IMR-90 (cell line): ENCODE results near the gene ZNF195. TPM values are rescaled to one million over a fixed set of nuclear protein-coding genes. Genes with fewer than 3 reads are reported as not detected.
A peak's percentile ranks its signal among the peaks of the same experiment; 100 is the strongest.

ENCODE experiments used
- ATAC-seq: fragments of 200-7000 bp; cut with Tn5 transposase; 2 replicates; pipeline ENCODE4 v1.9.1; 2020; ENCODE audit warnings: low read depth, mild to moderate bottlenecking, moderate library complexity
- BruUV-seq: library from RNA; stranded (reverse); fragments of 400-500 nt; replicated peaks from 2 replicates; lab custom pipeline; 2021; lab: Mats Ljungman, UMichigan
- CTCF ChIA-PET: fragments of 300-600 bp; formaldehyde crosslinking; extraction: SDS; loops from one replicate; lab custom pipeline; 2021; ENCODE audit warnings: antibody characterized with exemption; lab: Yijun Ruan, JAX
- POLR2A ChIA-PET: fragments of 300-600 bp; sonication (Branson Sonifier 250); formaldehyde crosslinking; loops from one replicate; lab custom pipeline; 2022; ENCODE audit warnings: antibody characterized with exemption; ENCODE audit not compliant: unreplicated experiment; lab: Charles Lee
- DNase-seq: peaks from one replicate; pipeline ENCODE4 v3.0.0; 2013
- H2AFZ ChIP-seq: replicated peaks from 2 replicates; pipeline ENCODE3; 2013; ENCODE audit warnings: low read length, mild to moderate bottlenecking; ENCODE audit not compliant: poor library complexity
- H2AK5ac ChIP-seq: 2 replicates; pipeline ENCODE4 v1.6.1; 2013; ENCODE audit warnings: low read depth, low read length, inconsistent platforms
- H2AK9ac ChIP-seq: replicated peaks from 2 replicates; pipeline ENCODE3; 2013; ENCODE audit warnings: mild to moderate bottlenecking, low read depth, low read length, moderate library complexity; ENCODE audit not compliant: poor library complexity
- H2BK120ac ChIP-seq: 2 replicates; pipeline ENCODE4 v1.6.1; 2013; ENCODE audit warnings: low read depth, low read length, inconsistent platforms
- H2BK15ac ChIP-seq: 3 replicates; pipeline ENCODE4 v1.6.1; 2013; ENCODE audit warnings: low read depth, low read length, inconsistent platforms
- H2BK20ac ChIP-seq: 2 replicates; pipeline ENCODE4 v1.6.1; 2013; ENCODE audit warnings: low read depth, mild to moderate bottlenecking, inconsistent platforms, low read length, moderate library complexity
- H2BK5ac ChIP-seq: 2 replicates; pipeline ENCODE4 v1.6.1; 2013; ENCODE audit warnings: mild to moderate bottlenecking, low read depth, low read length, inconsistent platforms; ENCODE audit not compliant: poor library complexity, severe bottlenecking
- H3K14ac ChIP-seq: replicated peaks from 2 replicates; pipeline ENCODE4 v1.6.1; 2013; ENCODE audit warnings: low read depth, low read length, inconsistent platforms
- H3K18ac ChIP-seq: 2 replicates; pipeline ENCODE4 v1.6.1; 2013; ENCODE audit warnings: low read depth, low read length, control low read depth
- H3K23ac ChIP-seq: 2 replicates; pipeline ENCODE4 v1.6.1; 2013; ENCODE audit warnings: low read depth, low read length, inconsistent platforms
- H3K27ac ChIP-seq: 2 replicates; pipeline ENCODE4 v1.5.1; 2013; ENCODE audit warnings: mild to moderate bottlenecking, control low read depth, low read length; ENCODE audit not compliant: insufficient read depth
- H3K27me3 ChIP-seq: 2 replicates; pipeline ENCODE4 v1.6.1; 2013; ENCODE audit warnings: low read length; ENCODE audit not compliant: control insufficient read depth, insufficient read depth
- H3K36me3 ChIP-seq: 2 replicates; pipeline ENCODE4 v1.6.1; 2013; ENCODE audit warnings: low read length, mixed read lengths; ENCODE audit not compliant: control insufficient read depth, insufficient read depth
- H3K4ac ChIP-seq: 2 replicates; pipeline ENCODE4 v1.6.1; 2013; ENCODE audit warnings: low read depth, low read length, inconsistent platforms
- H3K4me1 ChIP-seq: 2 replicates; pipeline ENCODE4 v1.6.1; 2013; ENCODE audit warnings: low read length, mixed read lengths; ENCODE audit not compliant: control insufficient read depth, insufficient read depth
- H3K4me2 ChIP-seq: 2 replicates; pipeline ENCODE4 v1.6.1; 2013; ENCODE audit warnings: low read depth, mild to moderate bottlenecking, control low read depth, low read length, moderate library complexity
- H3K4me3 ChIP-seq: 2 replicates; pipeline ENCODE4 v1.5.1; 2013; ENCODE audit warnings: low read depth, mild to moderate bottlenecking, control low read depth, low read length, moderate library complexity; ENCODE audit not compliant: insufficient read depth
- H3K56ac ChIP-seq: 2 replicates; pipeline ENCODE4 v1.6.1; 2013; ENCODE audit warnings: low read length, inconsistent platforms; ENCODE audit not compliant: insufficient read depth; ENCODE audit errors: extremely low read depth
- H3K79me1 ChIP-seq, 2 experiments: 2 replicates each; pipeline ENCODE4 v1.6.1; 2013; ENCODE audit warnings: low read length in 2 of 2, inconsistent platforms in 1 of 2, low read depth in 1 of 2
- H3K9ac ChIP-seq: 2 replicates; pipeline ENCODE4 v1.6.1; 2013; ENCODE audit warnings: low read depth, low read length, control low read depth
- H3K9me1 ChIP-seq: 2 replicates; pipeline ENCODE4 v1.6.1; 2013; ENCODE audit warnings: low read length, inconsistent platforms; ENCODE audit not compliant: insufficient read depth
- H3K9me3 ChIP-seq: 2 replicates; pipeline ENCODE4 v1.6.1; 2013; ENCODE audit warnings: low read length; ENCODE audit not compliant: control insufficient read depth, insufficient read depth
- H4K20me1 ChIP-seq: 2 replicates; pipeline ENCODE4 v1.6.1; 2013; ENCODE audit warnings: low read length, inconsistent platforms; ENCODE audit not compliant: insufficient read depth
- H4K5ac ChIP-seq: 2 replicates; pipeline ENCODE4 v1.6.1; 2013; ENCODE audit warnings: mild to moderate bottlenecking, low read depth, low read length, control low read depth
- H4K8ac ChIP-seq, 2 experiments: 2 replicates each; pipeline ENCODE4 v1.6.1; 2013; ENCODE audit warnings: low read depth in 2 of 2, low read length in 2 of 2, control low read depth in 1 of 2, inconsistent platforms in 1 of 2
- H4K91ac ChIP-seq: 2 replicates; pipeline ENCODE4 v1.6.1; 2013; ENCODE audit warnings: low read depth, low read length, inconsistent platforms; ENCODE audit not compliant: insufficient read depth
- CTCF ChIP-seq: conservative IDR thresholded peaks from 2 replicates; pipeline ENCODE4 v1.5.1; 2012; ENCODE audit warnings: mild to moderate bottlenecking, low read depth, low read length, improper control_type of control experiment
- MAZ ChIP-seq: IDR thresholded peaks from 2 replicates; pipeline ENCODE4 v1.6.1; 2012; ENCODE audit warnings: low read depth, mild to moderate bottlenecking, low read length, improper control_type of control experiment, moderate library complexity, borderline replicate concordance
- WGBS, 2 experiments: methylation state at CpG; one replicate each; pipeline versions ENCODE4 v1.1.5 to v1.1.7; 2013; ENCODE audit warnings: missing lambda C conversion rate in 2 of 2; ENCODE audit not compliant: insufficient read length in 1 of 2; ENCODE audit errors: extremely low coverage in 2 of 2; 5-methylcytosine and 5-hydroxymethylcytosine counted together
- dilution Hi-C: fragments of 300-500 bp; cut with HindIII; formaldehyde crosslinking; loops from one replicate; pipeline ENCODE4 v1.14.3; 2018; ENCODE audit warnings: low sequenced_read_pairs; ENCODE audit not compliant: unreplicated experiment
- in situ Hi-C: fragments of 300-500 bp; cut with MboI; formaldehyde crosslinking; loops from 3 replicates; pipeline ENCODE4 v1.14.3; 2019; ENCODE audit warnings: low sequenced_read_pairs, inconsistent platforms, mixed read lengths
- intact Hi-C: fragments of 100-400 bp; cut with micrococcal nuclease; formaldehyde crosslinking; loops from 2 replicates; pipeline ENCODE4 v1.10.0; 2022
- polyA plus RNA-seq, 3 experiments: library from polyadenylated mRNA; depleted of rRNA; stranded (reverse); fragments of >200 nt; gene quantifications; 2 replicates each; pipeline ENCODE4 v1.2.3, GENCODE V29; 2012; ENCODE audit warnings: low replicate concordance in 1 of 3
- total RNA-seq: library from RNA; depleted of rRNA; stranded (reverse); fragments of >200 nt; gene quantifications from 2 replicates; pipeline ENCODE4 v1.2.3, GENCODE V29; 2012

The ZNF195 gene
- total and polyA plus RNA-seq, 2 of the 4 experiments (the other 2 are of a cell fraction), result 10.2 to 24.4 TPM

DNA sequence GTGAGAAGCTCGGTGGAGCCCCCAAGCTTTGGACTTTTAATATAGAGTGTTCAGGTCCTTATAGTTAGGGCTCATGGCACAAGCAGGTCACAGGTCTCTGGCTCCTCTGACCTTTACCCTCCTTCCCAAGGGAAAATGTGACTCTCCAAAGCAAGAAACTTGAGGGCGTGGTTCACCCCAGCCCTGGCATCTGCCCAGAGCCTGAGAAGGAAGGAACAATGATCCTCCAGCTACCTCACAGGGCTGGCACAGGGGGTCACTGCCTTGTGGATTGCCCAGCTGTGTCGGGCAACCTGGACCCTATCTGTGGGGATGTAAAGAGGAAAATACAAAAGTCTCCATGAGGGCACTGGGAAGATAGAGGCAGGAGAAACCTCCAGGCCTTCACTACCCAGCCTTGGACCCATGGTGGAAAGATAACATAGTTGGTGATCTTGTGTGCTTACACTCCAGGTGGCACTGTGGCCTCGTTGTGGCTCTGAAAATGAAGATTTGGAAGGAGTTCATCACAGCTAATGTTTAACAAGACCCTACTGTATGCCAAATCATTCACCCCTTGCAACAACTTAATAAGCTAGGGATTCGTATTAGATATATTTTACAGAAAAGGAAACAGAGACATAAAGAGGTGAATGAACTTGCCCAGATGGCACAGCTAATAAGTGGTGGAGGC is 3.8 kb upstream of the ZNF195 start:
- H4K8ac ChIP-seq, result no peak overlapping the region
- intact Hi-C loops, result no loop called here
- no peaks in the 10 kb centered on the region for H3K36me3 ChIP-seq
- H2BK120ac ChIP-seq, result no peak overlapping the region
- H3K56ac ChIP-seq, result no peak overlapping the region
- H3K23ac ChIP-seq, result no peak overlapping the region
- CTCF ChIA-PET, result no interaction called here
- no peak overlapping the region for H2BK20ac ChIP-seq
- H3K9me1 ChIP-seq, result no peaks in the 10 kb centered on the region
- H2AFZ ChIP-seq, result peak overlapping the region; percentile 21
- H3K18ac ChIP-seq, result no peak overlapping the region
- H3K4me3 ChIP-seq, result no peak overlapping the region
- H2AK9ac ChIP-seq, result no peak overlapping the region
- no peaks in the 10 kb centered on the region for H3K9me3 ChIP-seq
- no peak overlapping the region for H2BK15ac ChIP-seq
- H3K27me3 ChIP-seq, result peaks cover 7% of the 10 kb centered on the region
- no peak overlapping the region for H2AK5ac ChIP-seq
- no peak overlapping the region for H3K27ac ChIP-seq
- H3K14ac ChIP-seq, result no peak overlapping the region
- H3K79me1 ChIP-seq, result peaks cover 4 to 6% of the 10 kb centered on the region in 2 experiments; a peak in 3 of 4 replicates
- no peak overlapping the region for H2BK5ac ChIP-seq
- H4K5ac ChIP-seq, result no peak overlapping the region
- no peak for DNase-seq
- H4K91ac ChIP-seq, result no peak overlapping the region
- WGBS, 2 experiments, result no CpG with 5 or more reads among the region's 5 CpGs
- dilution Hi-C loops, result no loop called here
- POLR2A ChIA-PET, result no interaction called here
- no TSS peak for BruUV-seq
- no peak overlapping the region for H3K4me2 ChIP-seq
- no peak for TF ChIP-seq MAZ
- TF ChIP-seq CTCF, result 0 out of 2 replicates have a peak, but pooled peaks have one; percentile 1
- H3K9ac ChIP-seq, result no peak overlapping the region
- H3K4me1 ChIP-seq, result no peaks in the 10 kb centered on the region
- H3K4ac ChIP-seq, result no peak overlapping the region
- no peak for ATAC-seq
- no peaks in the 10 kb centered on the region for H4K20me1 ChIP-seq
- in situ Hi-C loops, result no loop called here
